ENCODE measurements around the gene TM2D3. TPM values are rescaled to one million over a fixed set of nuclear protein-coding genes. Genes with fewer than 3 reads are reported as not detected.

Gene TM2D3
- total and polyA plus RNA-seq, 2 of the 8 experiments (the other 6 are each of a cell fraction or from before 2014, with no cell fraction given) = 26.4 to 28.0 TPM

- Histone ChIP-seq H2BK15ac (ENCODE audit: low read length) (no peak overlapping the region), H2AFZ (ENCODE audit: low read length) (no peak overlapping the region), H3K27me3 (replicated peaks in 1 of 4; ENCODE audit: control insufficient read depth in 3 of 4, extremely low read depth in 1 of 4, insufficient read depth in 3 of 4, low read length in 3 of 4) (no peaks in the 10 kb centered on the region), H3K27ac (ENCODE audit: low read depth, low read length) (no peak overlapping the region), H3K4me1 (replicated peaks in 1 of 4; ENCODE audit: control insufficient read depth in 3 of 4, insufficient read depth in 4 of 4, low read length in 3 of 4) (peaks cover 0 to under 1% (median 0%) of the 10 kb centered on the region in 4 experiments; a peak in 2 of 7 replicates), H4K5ac (ENCODE audit: insufficient read length, low read depth, low read length) (no peak overlapping the region), H3K4me2 (ENCODE audit: insufficient read depth in 1 of 2, low read depth in 2 of 2, low read length in 2 of 2) (no peak overlapping the region), H3K79me2 (ENCODE audit: control insufficient read depth in 1 of 2, insufficient read depth in 2 of 2, low read length in 2 of 2) (no peaks in the 10 kb centered on the region), H4K20me1 (replicated peaks in 1 of 2; ENCODE audit: control insufficient read depth in 1 of 2, insufficient read depth in 2 of 2, low read length in 2 of 2) (no peaks in the 10 kb centered on the region), H2BK120ac (replicated peaks; ENCODE audit: low read depth, low read length) (no peak overlapping the region), H3K4ac (replicated peaks; ENCODE audit: insufficient read length, low read depth, low read length) (no peak overlapping the region), H2AK5ac (ENCODE audit: low read depth, low read length) (no peak overlapping the region), H3K9ac (replicated peaks in 1 of 4; ENCODE audit: extremely low read depth in 1 of 4, low read depth in 3 of 4, low read length in 3 of 4) (no peak overlapping the region), H4K91ac (replicated peaks; ENCODE audit: insufficient read length, low read length) (no peak overlapping the region), H2BK12ac (ENCODE audit: low read depth, low read length) (no peak overlapping the region), H3K14ac (ENCODE audit: insufficient read length) (no peak overlapping the region), H3K23ac (ENCODE audit: insufficient read length) (no peak overlapping the region), H3K4me3 (ENCODE audit: extremely low read depth in 1 of 4, insufficient read depth in 2 of 4, low read depth in 3 of 4, low read length in 4 of 4) (no peak overlapping the region), H3K36me3 (ENCODE audit: control insufficient read depth in 2 of 4, insufficient read depth in 4 of 4, low read length in 3 of 4) (no peaks in the 10 kb centered on the region; a peak in 1 of 8 replicates), H2BK20ac (ENCODE audit: low read length) (no peak overlapping the region), H3K79me1 (ENCODE audit: low read depth, low read length) (no peaks in the 10 kb centered on the region), H2BK5ac (ENCODE audit: low read depth, low read length) (no peak overlapping the region), H3K18ac (ENCODE audit: extremely low read depth, low read length) (no peak overlapping the region), H3K56ac (replicated peaks; ENCODE audit: insufficient read length, low read depth, low read length) (no peak overlapping the region), H3K23me2 (ENCODE audit: low read depth, low read length) (no peaks in the 10 kb centered on the region), H4K8ac (ENCODE audit: extremely low read depth, insufficient read depth, low read length) (no peak overlapping the region), H3K9me3 (ENCODE audit: insufficient read depth in 2 of 2, low read depth in 1 of 2, low read length in 1 of 2) (peaks cover 14% of the 10 kb centered on the region in 2 experiments; a peak in 3 of 4 replicates)
- ChIA-PET POLR2A (ENCODE audit: partially characterized antibody) (no interaction called here), CTCF (ENCODE audit: partially characterized antibody) (interaction anchor here (1.0 to 1.7 kb wide), 4 partner anchors 15 to 308 kb away, joined by 3 to 4 read pairs (median 4); no protein-coding TSS in a partner anchor)
- WGBS, 2 experiments (ENCODE audit: extremely low coverage in 1 of 2, insufficient coverage in 1 of 2, insufficient read length in 1 of 2, insufficient replicate concordance in 2 of 2, low coverage in 1 of 2, low lambda C conversion rate in 2 of 2, missing lambda C conversion rate in 1 of 2) = 87% methylated on average over 3 of the region's 3 CpGs; no CpG with 5 or more reads in 1 of the 2 experiments
- FAIRE-seq = no peak
- DNase-seq (ENCODE audit: low read depth in 1 of 2, low spot score in 2 of 2) = no peak
- TF ChIP-seq GABPA (IDR thresholded peaks at IDR 0.05; ENCODE audit: borderline replicate concordance, insufficient read depth, low read length) (no peak), YY1 (IDR thresholded peaks at IDR 0.05; ENCODE audit: low read depth, low read length) (no peak), POLR2A (IDR thresholded peaks at IDR 0.05; ENCODE audit: control extremely low read depth in 1 of 2, low read depth in 2 of 2, low read length in 2 of 2) (no peak), EZH2 (IDR thresholded peaks at IDR 0.05; ENCODE audit: low read depth, low read length, severe bottlenecking) (no peak), SIN3A (conservative IDR thresholded peaks at IDR 0.05 in 1 of 2, IDR thresholded peaks at IDR 0.05 in 1 of 2; ENCODE audit: low read depth in 1 of 2, low read length in 2 of 2) (no peak), TCF12 (IDR thresholded peaks at IDR 0.05; ENCODE audit: low read depth, low read length) (no peak), BACH1 (IDR thresholded peaks at IDR 0.05; ENCODE audit: low read length) (no peak), KDM5A (IDR thresholded peaks at IDR 0.05; ENCODE audit: low read length) (no peak), TEAD4 (IDR thresholded peaks at IDR 0.05; ENCODE audit: low read depth, low read length) (no peak), RBBP5 (IDR thresholded peaks at IDR 0.05; ENCODE audit: borderline replicate concordance, low read depth, low read length) (no peak), POLR2AphosphoS5 (IDR thresholded peaks at IDR 0.05; ENCODE audit: low read depth, low read length) (no peak), KDM4A (IDR thresholded peaks at IDR 0.05; ENCODE audit: low read depth, low read length, severe bottlenecking) (no peak), ATF2 (IDR thresholded peaks at IDR 0.05; ENCODE audit: low read length) (no peak), SIRT6 (IDR thresholded peaks at IDR 0.05; ENCODE audit: low read length) (no peak)
Measured at GRCh38 chr15:101621961-101622360, 30.2 kb downstream of the TM2D3 start.
